Prostate gland (tissue), 2 donors: ENCODE measurements around the gene TNRC6C.

Experiments used
- CTCF ChIP-seq, 4 experiments: fragments of 200-600 bp in 2 of 4; fragments of 450-650 bp in 2 of 4; sonication (generic) in 2 of 4; IDR thresholded peaks; 1 replicate in 3 of 4; 2 replicates in 1 of 4; pipeline ENCODE4 v1.5.1; 2016 to 2019; ENCODE audit warnings: antibody characterized with exemption in 4 of 4, mild to moderate bottlenecking in 2 of 4, moderate library complexity in 2 of 4
- POLR2A ChIP-seq: fragments of 450-650 bp; IDR thresholded peaks from one replicate; pipeline ENCODE4 v1.6.1; 2016; ENCODE audit warnings: antibody characterized with exemption, mild to moderate bottlenecking
- POLR2AphosphoS5 ChIP-seq: sonication (generic); formaldehyde crosslinking; IDR thresholded peaks from one replicate; pipeline ENCODE4 v1.6.1; 2017; ENCODE audit warnings: antibody characterized with exemption

GRCh38 chr17:77926981-77927380, 31.5 kb upstream of the TNRC6C start:
- TF ChIP-seq CTCF (IDR thresholded peaks at IDR 0.05), result no peak
- no peak for TF ChIP-seq POLR2A
- TF ChIP-seq POLR2AphosphoS5, result no peak
